Activated CD4-positive, alpha-beta T cell treated with anti-CD3 and anti-CD28 coated beads, Interleukin-2, amount 50 U/mL, for 16 hours (primary cell): ENCODE data around the gene PPP4R2.
A peak's percentile ranks its signal among the peaks of the same experiment; 100 is the strongest.

Source experiments
- DNase-seq: peaks from one replicate; pipeline ENCODE4 v3.0.0-alpha.2; 2020

Gene PPP4R2

GRCh38 chr3:73071952-73072351 is 75.3 kb downstream of the PPP4R2 start:
- DNase-seq = no peak

GRCh38 chr3:73072634-73073033 is 76.0 kb downstream of the PPP4R2 start:
- DNase-seq = no peak

GRCh38 chr3:73073091-73073707 is 76.6 kb downstream of the PPP4R2 start:
- no peak for DNase-seq

- no peak for DNase-seq
These were observed 78.2 kb downstream of the PPP4R2 start for GRCh38 chr3:73074781-73075180.

- peak; percentile 12 for DNase-seq
These were observed 83.8 kb downstream of the PPP4R2 start for GRCh38 chr3:73080216-73080966.

GRCh38 chr3:73081140-73081539 is 84.5 kb downstream of the PPP4R2 start:
- DNase-seq = no peak

GRCh38 chr3:73084170-73084569 is 87.6 kb downstream of the PPP4R2 start:
- no peak for DNase-seq

- peak; percentile 46 for DNase-seq
These were observed 89.5 kb downstream of the PPP4R2 start for GRCh38 chr3:73086071-73086494.

GRCh38 chr3:73094129-73094528 is 97.5 kb downstream of the PPP4R2 start:
- no peak for DNase-seq

- no peak for DNase-seq
These were observed 98.3 kb downstream of the PPP4R2 start for GRCh38 chr3:73094951-73095350.

GRCh38 chr3:73096169-73096568 is 99.6 kb downstream of the PPP4R2 start:
- no peak for DNase-seq

GRCh38 chr3:73098026-73098425 is 101.4 kb downstream of the PPP4R2 start:
- DNase-seq = no peak

GRCh38 chr3:73098873-73099272 is 102.3 kb downstream of the PPP4R2 start:
- no peak for DNase-seq

GRCh38 chr3:73100741-73101559 is 104.3 kb downstream of the PPP4R2 start:
- DNase-seq = peak; percentile 79

GRCh38 chr3:73101881-73102280 is 105.3 kb downstream of the PPP4R2 start:
- DNase-seq = no peak

GRCh38 chr3:73107215-73107614 is 110.6 kb downstream of the PPP4R2 start:
- no peak for DNase-seq

- DNase-seq = no peak
These were observed 111.1 kb downstream of the PPP4R2 start for GRCh38 chr3:73107676-73108187.

- DNase-seq = no peak
These were observed 112.1 kb downstream of the PPP4R2 start for GRCh38 chr3:73108750-73109149.

- DNase-seq = no peak
These were observed 113.9 kb downstream of the PPP4R2 start for GRCh38 chr3:73110530-73110929.

- DNase-seq = no peak
These were observed 118.1 kb downstream of the PPP4R2 start for GRCh38 chr3:73114711-73115110.

- no peak for DNase-seq
These were observed 119.2 kb downstream of the PPP4R2 start for GRCh38 chr3:73115806-73116205.
